HG02852 (cell line): ENCODE measurements around the gene PDLIM5.

Experiments used
- ATAC-seq: cut with Tn5 transposase; IDR thresholded peaks from one replicate; pipeline ENCODE4 v1.9.1; 2021; ENCODE audit warnings: mild to moderate bottlenecking, moderate library complexity; ENCODE audit not compliant: unreplicated experiment

PDLIM5 gene

DNA sequence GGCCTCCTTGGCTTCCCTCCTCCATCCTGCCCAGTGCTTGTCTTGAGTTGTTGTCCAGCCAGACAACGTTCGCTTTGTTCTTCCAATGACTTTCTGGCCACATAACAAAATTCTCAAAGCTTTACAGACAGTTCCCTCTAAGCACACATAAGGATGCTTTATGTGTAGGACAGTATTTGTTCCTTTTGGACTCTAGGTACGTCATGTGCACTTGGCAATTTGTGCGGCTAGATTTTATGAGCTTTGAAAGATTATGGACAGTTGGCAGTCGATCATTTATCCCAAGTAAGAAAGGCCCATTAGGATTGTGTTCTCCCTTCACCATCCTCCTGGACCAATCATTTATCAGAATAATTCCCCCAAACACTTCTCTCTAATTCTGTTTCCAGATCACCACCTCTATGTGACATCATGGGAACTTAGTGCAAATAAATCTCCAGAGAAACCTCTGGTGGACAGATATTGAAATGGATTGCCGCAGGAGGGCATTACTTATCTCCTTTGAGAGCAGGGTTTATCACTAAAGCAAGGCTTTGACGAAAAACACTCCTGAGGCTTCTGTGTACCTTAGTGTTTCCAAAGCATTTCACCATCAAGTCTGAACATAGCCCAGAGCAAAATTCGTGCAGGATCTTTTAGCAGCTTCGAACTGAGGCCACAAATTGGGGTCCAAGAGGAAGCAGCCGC lies 228.6 kb downstream of the PDLIM5 start:
- no peak for ATAC-seq

DNA sequence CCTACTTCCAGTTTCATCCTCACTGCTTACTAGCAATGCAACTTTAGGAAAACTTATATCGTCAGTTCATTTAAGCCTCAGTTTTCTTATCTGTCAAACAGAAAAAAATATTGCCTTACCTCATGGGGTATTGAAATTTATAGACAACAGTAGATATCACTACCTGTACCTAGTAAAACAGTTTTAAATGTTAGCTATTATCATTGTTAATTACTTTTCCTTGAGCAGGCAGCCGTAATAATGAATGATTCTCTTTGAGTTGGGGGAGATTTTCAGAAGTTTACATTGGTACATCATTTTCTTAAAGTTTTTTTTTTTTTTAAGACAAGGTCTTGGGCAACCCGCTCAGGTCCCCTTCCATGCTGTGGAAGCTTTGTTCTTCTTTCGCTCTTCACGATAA lies 234.3 kb downstream of the PDLIM5 start:
- ATAC-seq = no peak

DNA sequence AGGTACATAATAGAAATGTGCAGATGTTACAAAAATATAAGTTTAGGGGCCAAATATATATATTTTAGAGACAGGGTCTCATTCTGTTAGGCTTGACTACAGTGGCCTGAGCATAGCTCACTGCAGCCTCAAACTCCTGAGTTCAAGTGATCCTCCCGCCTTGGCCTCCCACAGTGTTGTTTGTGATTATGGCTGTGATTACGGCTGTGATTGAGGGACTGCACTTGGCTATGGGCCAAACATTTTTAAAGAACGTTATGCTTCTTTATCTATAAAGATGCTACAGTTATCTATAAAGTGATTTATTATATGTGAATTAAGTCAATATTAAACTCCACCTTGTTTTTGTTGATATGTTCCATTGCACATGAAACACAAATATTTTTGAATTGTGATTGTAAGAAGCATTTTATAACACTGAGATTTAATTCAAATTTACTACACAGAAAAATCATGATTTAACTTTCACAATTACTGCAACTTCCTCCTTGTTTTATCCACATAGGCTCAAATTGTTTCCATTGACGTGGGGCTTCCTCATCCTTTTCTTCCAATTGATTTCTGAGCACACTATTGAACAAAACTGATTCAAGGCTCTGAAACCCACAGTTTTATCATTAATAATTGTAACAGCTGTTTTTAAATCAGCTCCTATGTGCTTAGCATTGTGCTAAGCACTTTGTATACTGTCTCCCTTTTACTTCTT lies 237.6 kb downstream of the PDLIM5 start:
- ATAC-seq = no peak

DNA sequence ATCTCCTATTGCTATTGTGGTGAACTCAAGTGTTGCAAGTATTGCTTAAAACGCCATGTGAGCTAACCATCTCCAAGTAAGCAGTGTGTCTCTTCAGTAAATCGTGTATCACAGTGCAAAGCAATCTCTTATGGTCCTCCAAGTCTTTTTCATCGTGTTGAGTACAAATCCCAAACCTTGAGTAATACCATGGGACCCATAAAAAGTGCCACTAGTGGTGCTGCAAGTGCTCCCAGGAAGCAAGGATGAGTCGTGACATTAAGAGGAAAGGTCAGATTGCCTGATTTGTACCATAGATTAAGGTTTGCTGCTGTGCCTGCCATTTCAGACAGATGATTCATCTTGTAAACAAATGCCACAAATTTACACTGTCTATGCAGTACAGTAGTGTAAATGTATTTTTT lies 239.1 kb downstream of the PDLIM5 start:
- no peak for ATAC-seq

DNA sequence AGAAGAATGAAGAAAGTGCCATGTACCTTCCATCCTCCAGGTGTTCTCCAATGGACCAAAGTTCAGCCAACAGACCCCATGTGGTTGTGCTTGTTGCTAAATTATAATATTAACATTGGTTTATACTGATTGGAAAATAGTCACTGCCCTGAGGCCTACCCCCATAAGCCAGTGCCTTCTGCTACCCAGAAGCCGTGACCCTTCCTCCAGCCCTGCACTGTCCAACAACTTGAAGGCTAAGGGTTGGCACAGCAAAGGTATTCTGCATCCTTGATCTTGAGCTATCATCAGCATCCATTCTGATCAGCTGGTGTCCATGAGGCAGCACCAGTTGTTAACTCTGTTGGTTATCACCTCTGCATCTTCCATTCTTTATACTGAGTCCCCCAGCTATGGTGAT lies 239.8 kb downstream of the PDLIM5 start:
- no peak for ATAC-seq

DNA sequence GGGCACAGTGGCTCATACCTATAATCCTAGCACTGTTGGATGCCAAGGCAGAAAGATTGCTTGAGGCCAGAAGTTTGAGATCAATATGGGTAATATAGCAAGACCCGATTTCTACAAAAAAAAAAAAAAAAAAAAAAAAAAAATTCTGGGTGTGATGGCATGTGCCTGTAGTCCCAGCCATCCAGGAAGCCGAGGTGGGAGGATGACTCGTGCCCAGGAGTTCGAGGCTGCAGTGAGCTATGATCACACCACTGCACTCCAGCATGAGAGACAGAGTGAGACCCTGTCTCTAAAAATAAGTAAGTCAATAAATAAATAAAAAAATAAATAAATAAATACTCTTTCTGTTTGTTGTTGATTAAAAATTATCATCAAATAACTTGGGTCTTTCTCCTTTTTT lies 243.6 kb downstream of the PDLIM5 start:
- ATAC-seq = no peak

DNA sequence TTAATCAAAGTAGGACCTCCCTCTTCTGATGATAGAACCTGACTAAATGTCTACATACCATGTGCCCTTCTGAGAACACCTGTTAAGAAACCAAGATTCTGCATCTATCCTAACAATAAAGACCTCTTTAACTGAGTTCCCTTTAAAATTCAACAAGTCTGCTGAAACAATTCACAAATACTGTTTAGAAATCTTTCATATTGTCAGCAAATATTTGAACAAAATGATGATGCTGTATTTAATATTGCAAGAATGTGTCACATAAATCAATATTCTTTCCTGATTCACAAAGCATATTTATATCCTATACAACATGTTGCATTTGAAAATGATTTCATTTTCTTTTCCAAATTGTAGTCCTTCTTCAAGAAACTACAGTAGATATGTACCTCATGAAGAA lies 246.4 kb downstream of the PDLIM5 start:
- ATAC-seq = no peak

DNA sequence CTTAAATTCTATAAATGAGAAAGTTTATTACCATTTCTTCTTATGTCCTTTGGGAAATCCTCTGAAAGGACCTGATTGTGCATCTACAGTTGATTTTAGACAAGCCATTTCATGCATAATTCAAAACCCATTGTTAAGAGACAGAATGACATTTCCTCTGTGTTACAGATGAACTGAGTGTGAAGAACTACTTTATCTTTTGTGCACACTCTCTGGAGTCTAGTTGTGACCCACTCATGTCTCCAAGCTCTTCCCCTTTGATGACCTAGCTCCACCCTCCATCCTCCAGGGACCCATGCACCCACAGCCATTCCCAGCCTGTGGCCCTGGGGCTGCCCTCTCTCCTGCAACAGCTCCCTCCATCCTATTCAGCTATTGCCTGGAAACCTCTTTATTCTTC lies 248.6 kb downstream of the PDLIM5 start:
- ATAC-seq = no peak

DNA sequence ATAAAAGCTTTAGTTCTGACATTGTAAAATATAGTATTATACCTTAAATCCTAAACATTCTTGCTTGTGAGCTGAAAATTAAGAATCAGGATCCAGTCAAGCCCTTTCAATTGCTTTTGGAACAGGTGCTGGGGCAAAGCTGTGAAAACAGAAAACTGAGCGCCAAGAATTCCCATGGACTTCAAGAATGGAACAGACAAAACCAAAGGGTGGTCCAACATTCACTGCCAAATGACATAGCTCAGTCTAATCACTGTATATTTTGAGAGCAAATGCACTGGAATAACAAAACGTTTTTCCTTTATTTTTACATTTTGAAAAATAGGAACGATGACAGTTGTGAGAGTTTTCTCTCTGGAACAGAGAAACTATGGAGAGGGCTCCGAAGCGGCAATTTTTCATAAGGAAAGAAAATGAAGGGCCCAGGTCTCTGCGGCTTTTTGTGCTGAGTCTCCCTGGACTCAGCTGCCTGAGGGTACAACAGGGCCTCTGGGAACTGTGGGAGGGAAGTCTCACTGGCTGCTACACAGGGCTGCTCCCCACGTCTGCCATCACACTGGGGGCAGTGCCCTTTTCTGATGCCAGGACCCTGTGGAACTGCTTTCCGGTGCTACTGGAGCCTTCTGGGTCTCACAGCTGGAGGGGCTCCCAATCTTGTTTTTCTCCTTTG lies 250.0 kb downstream of the PDLIM5 start:
- no peak for ATAC-seq

DNA sequence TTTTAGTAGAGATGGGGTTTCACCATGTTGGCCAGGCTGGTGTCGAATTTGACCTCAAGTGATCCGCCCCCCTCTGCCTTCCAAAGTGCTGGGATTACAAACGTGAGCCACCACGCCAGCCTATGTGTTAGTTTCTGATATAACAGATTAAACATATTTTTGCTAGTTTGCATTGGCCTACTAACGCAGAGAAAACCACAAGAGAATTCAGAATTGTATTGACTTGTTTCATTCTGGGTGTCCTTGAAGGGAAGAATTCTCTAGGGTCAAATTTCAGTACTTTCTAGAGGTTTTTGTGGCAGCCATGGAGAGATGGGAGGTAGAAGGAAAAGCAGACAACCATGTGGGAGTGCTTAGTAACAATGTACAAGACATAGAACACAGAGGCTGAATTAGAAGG lies 259.9 kb downstream of the PDLIM5 start:
- no peak for ATAC-seq

DNA sequence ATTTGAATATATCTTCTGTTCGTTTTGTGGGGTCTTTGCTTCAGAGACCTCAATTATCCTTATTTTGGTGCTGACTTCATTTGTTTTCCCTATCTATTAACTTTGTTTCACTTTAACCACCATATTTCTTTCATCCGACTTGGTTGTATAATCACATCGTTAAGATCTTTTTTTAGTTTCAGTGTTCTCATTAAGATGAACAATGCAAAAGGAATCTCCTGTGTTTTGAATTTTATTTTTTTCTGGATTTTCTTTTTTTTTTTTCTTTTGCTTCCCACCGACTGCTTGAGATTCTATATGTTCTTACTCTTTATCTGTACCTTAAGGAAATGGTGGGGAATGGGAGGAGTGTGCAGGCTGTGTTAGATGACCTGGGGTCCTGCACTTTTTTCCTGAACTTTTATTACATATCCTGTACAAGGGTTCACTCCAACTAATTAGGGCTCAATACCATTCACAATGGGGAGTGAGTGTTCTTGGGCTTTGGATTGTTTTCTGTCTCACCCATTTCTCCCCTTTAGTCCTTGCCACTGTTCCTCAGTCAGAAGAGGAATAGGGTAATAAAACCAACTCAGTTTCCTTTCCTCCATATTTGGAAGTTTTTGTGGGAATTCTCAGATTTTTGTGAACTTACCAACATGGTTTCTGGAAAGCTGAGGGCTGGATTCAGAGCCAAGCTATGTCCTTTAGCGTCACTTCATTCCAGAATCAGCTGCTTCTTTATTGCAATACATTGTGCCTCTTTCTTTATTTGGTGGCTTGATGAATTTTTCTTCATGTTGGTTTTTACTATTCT lies 262.8 kb downstream of the PDLIM5 start:
- ATAC-seq = no peak

DNA sequence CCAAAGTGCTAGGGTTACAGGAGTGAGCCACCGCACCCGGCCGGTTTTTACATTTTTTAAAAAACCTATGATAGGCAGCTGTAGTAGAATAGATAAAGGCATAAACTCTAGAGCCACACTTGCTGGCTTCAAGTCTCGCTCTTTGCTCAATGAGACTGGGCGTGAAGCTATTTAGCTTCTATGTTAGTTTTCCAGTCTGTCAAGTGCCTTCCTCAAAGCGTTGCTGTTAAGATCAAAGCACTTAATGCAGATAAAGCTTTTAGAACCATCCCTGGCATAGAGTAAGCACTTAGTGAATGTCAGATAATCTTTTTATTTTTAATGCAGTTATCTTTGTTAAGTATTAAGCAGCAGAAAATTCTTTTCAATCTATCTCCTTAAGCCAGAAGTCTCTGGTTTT lies 264.0 kb downstream of the PDLIM5 start:
- ATAC-seq = no peak
